ENCODE measurements around the gene KNSTRN. TPM values are rescaled to one million over a fixed set of nuclear protein-coding genes. Genes with fewer than 3 reads are reported as not detected.

The KNSTRN gene
- total and polyA plus RNA-seq, 4 donors: 7.5 to 16.6 (median 14.0) TPM

DNA sequence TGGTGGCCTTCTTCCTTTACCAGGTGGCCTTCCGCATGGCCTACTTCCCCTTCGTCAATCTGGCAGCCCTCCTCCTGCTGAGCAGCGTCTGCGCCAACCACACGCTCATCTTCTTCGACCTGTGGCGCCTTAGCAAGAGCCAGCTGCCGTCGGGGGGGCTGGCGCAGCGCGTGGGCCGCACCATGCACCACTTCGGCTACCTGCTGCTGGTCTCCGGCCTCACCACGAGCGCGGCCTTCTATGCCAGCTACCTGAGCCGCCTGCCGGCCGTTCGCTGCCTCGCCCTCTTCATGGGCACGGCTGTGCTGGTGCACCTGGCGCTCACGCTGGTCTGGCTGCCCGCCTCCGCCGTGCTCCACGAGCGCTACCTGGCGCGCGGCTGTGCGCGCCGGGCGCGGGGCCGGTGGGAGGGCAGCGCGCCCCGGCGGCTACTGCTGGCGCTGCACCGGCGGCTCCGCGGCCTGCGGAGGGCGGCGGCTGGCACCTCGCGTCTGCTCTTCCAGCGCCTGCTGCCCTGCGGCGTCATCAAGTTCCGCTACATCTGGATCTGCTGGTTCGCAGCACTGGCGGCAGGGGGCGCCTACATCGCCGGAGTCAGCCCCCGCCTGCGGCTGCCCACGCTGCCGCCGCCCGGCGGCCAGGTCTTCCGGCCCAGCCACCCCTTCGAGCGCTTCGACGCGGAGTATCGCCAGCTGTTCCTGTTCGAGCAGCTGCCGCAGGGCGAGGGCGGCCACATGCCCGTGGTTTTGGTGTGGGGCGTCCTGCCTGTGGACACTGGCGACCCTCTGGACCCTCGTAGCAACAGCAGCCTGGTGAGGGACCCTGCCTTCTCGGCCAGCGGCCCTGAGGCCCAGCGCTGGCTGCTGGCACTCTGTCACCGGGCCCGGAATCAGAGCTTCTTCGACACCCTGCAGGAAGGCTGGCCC lies 14.6 kb upstream of the KNSTRN start:
- H3K4me3 ChIP-seq: no peak overlapping the region
- no peaks in the 10 kb centered on the region for H3K36me3 ChIP-seq (ENCODE audit: control insufficient read depth in 4 of 4, insufficient read depth in 4 of 4, low read length in 4 of 4)
- no peak overlapping the region for H3K9ac ChIP-seq (ENCODE audit: insufficient read depth in 1 of 2, low read length in 2 of 2)
- TF ChIP-seq, protein P1, sequence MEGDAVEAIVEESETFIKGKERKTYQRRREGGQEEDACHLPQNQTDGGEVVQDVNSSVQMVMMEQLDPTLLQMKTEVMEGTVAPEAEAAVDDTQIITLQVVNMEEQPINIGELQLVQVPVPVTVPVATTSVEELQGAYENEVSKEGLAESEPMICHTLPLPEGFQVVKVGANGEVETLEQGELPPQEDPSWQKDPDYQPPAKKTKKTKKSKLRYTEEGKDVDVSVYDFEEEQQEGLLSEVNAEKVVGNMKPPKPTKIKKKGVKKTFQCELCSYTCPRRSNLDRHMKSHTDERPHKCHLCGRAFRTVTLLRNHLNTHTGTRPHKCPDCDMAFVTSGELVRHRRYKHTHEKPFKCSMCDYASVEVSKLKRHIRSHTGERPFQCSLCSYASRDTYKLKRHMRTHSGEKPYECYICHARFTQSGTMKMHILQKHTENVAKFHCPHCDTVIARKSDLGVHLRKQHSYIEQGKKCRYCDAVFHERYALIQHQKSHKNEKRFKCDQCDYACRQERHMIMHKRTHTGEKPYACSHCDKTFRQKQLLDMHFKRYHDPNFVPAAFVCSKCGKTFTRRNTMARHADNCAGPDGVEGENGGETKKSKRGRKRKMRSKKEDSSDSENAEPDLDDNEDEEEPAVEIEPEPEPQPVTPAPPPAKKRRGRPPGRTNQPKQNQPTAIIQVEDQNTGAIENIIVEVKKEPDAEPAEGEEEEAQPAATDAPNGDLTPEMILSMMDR (IDR thresholded peaks at IDR 0.05; ENCODE audit: control extremely low read depth, extremely low read depth): peak; percentile 88
- peaks cover 0 to 13% (median 0%) of the 10 kb centered on the region in 5 donors for H3K4me1 ChIP-seq (ENCODE audit: control insufficient read depth in 5 of 5, insufficient read depth in 5 of 5, low read length in 5 of 5)
- peak; percentile 84 to 92 (median 89) for DNase-seq
- H3K27ac ChIP-seq (ENCODE audit: low read depth in 1 of 2, low read length in 1 of 2): peak overlapping the region; percentile 47 to 78
- H3K27me3 ChIP-seq (ENCODE audit: control insufficient read depth in 3 of 3, insufficient read depth in 3 of 3, low read length in 2 of 3): no peaks in the 10 kb centered on the region
- 12 to 14% methylated on average over 73 to 91 of the region's 91 CpGs for WGBS, 2 donors
- ATAC-seq (ENCODE audit: insufficient read depth, low FRiP score): peak; percentile 90
- no peaks in the 10 kb centered on the region for H3K9me3 ChIP-seq (ENCODE audit: control insufficient read depth in 4 of 4, insufficient read depth in 3 of 4, low read length in 3 of 4)

DNA sequence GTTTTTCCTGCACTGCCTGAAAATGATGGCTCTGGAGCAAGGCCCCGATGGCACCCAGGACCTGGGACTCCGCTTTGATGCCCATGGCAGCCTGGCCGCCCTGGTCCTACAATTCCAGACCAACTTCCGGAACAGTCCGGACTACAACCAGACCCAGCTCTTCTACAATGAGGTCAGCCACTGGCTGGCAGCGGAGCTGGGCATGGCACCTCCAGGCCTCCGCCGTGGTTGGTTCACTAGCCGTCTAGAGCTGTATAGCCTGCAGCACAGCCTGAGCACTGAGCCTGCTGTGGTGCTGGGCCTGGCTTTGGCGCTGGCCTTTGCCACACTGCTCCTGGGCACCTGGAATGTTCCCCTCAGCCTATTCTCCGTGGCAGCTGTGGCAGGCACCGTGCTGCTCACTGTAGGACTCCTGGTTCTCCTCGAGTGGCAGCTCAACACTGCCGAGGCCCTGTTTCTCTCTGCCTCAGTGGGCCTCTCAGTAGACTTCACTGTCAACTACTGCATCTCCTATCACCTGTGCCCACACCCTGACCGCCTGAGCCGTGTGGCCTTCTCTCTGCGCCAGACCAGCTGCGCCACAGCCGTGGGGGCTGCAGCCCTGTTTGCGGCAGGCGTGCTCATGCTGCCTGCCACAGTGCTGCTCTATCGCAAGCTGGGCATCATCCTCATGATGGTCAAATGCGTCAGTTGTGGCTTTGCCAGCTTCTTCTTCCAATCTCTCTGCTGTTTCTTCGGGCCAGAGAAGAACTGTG lies 13.6 kb upstream of the KNSTRN start:
- DNase-seq: no peak
- TF ChIP-seq, protein P1 (IDR thresholded peaks at IDR 0.05; ENCODE audit: control extremely low read depth, extremely low read depth): no peak
- no peak for ATAC-seq (ENCODE audit: insufficient read depth, low FRiP score)
- H3K4me1 ChIP-seq (ENCODE audit: control insufficient read depth in 5 of 5, insufficient read depth in 5 of 5, low read length in 5 of 5): peaks cover 0 to 13% (median 0%) of the 10 kb centered on the region in 5 donors
- no peak overlapping the region for H3K4me3 ChIP-seq
- no peak overlapping the region for H3K27ac ChIP-seq (ENCODE audit: low read depth in 1 of 2, low read length in 1 of 2)
- WGBS, 2 donors: 96 to 97% methylated on average over 24 of the region's 24 CpGs
- H3K27me3 ChIP-seq (ENCODE audit: control insufficient read depth in 3 of 3, insufficient read depth in 3 of 3, low read length in 2 of 3): no peaks in the 10 kb centered on the region
- no peaks in the 10 kb centered on the region for H3K9me3 ChIP-seq (ENCODE audit: control insufficient read depth in 4 of 4, insufficient read depth in 3 of 4, low read length in 3 of 4)
- H3K36me3 ChIP-seq (ENCODE audit: control insufficient read depth in 4 of 4, insufficient read depth in 4 of 4, low read length in 4 of 4): no peaks in the 10 kb centered on the region
- H3K9ac ChIP-seq (ENCODE audit: insufficient read depth in 1 of 2, low read length in 2 of 2): no peak overlapping the region

GRCh38 chr15:40369474-40369869 lies 13.0 kb upstream of the KNSTRN start:
- Histone ChIP-seq H3K27me3 (ENCODE audit: control insufficient read depth in 3 of 3, insufficient read depth in 3 of 3, low read length in 2 of 3) (no peaks in the 10 kb centered on the region), H3K9me3 (ENCODE audit: control insufficient read depth in 4 of 4, insufficient read depth in 3 of 4, low read length in 3 of 4) (no peaks in the 10 kb centered on the region), H3K9ac (ENCODE audit: insufficient read depth in 1 of 2, low read length in 2 of 2) (no peak overlapping the region), H3K4me3 (no peak overlapping the region), H3K27ac (ENCODE audit: low read depth in 1 of 2, low read length in 1 of 2) (no peak overlapping the region), H3K4me1 (ENCODE audit: control insufficient read depth in 5 of 5, insufficient read depth in 5 of 5, low read length in 5 of 5) (peaks cover 0 to 13% (median 0%) of the 10 kb centered on the region in 5 donors), H3K36me3 (ENCODE audit: control insufficient read depth in 4 of 4, insufficient read depth in 4 of 4, low read length in 4 of 4) (no peaks in the 10 kb centered on the region)
- 94 to 96% methylated on average over 7 to 10 of the region's 10 CpGs for WGBS, 2 donors
- DNase-seq (no peak), ATAC-seq (ENCODE audit: insufficient read depth, low FRiP score) (no peak)
- TF ChIP-seq, protein P1 (IDR thresholded peaks at IDR 0.05; ENCODE audit: control extremely low read depth, extremely low read depth): no peak

All from lung (tissue), 12 donors.